BJ (cell line): ENCODE data around the gene ENTPD2. TPM values are rescaled to one million over a fixed set of nuclear protein-coding genes. Genes with fewer than 3 reads are reported as not detected.
"Not testable (repeated sequence)": the region's sequence is repeated elsewhere in the genome, so short reads cannot be mapped to it uniquely, and the experiment has no call there.

ENCODE experiments used
- CTCF ChIA-PET: fragments of 350-600 bp; formaldehyde crosslinking; extraction: SDS; loops from one replicate; lab custom pipeline; 2021; ENCODE audit warnings: antibody characterized with exemption, inconsistent platforms; lab: Yijun Ruan, JAX
- POLR2A ChIA-PET: fragments of 300-600 bp; sonication (Branson Sonifier 250); formaldehyde crosslinking; extraction: SDS; loops from one replicate; lab custom pipeline; 2021; ENCODE audit warnings: antibody characterized with exemption; lab: Charles Lee
- DNase-seq: peaks from one replicate; pipeline ENCODE4 v3.0.0-alpha.2; 2011; ENCODE audit warnings: low read depth
- H3K27me3 ChIP-seq: 2 replicates; pipeline ENCODE4 v1.6.0; 2011; ENCODE audit warnings: low read length; ENCODE audit not compliant: control insufficient read depth, insufficient read depth
- H3K36me3 ChIP-seq: 2 replicates; pipeline ENCODE4 v1.5.1; 2011; ENCODE audit warnings: low read length; ENCODE audit not compliant: control insufficient read depth, insufficient read depth
- H3K4me3 ChIP-seq: 2 replicates; pipeline ENCODE4 v1.5.1; 2011; ENCODE audit warnings: low read depth, mild to moderate bottlenecking, control low read depth, low read length
- polyA plus RNA-seq: library from polyadenylated mRNA; depleted of rRNA; stranded (reverse); fragments of >200 nt; gene quantifications from 2 replicates; pipeline ENCODE4 v1.2.3, GENCODE V29; 2011
- TF ChIP-seq, protein P1 (sequence below): IDR thresholded peaks from 2 replicates; pipeline ENCODE4 v1.5.1; 2011; ENCODE audit warnings: low read depth, mild to moderate bottlenecking, control low read depth, inconsistent platforms, low read length, moderate library complexity; ENCODE audit not compliant: insufficient read depth

The ENTPD2 gene
- polyA plus RNA-seq, 1 experiment = not detected

DNA sequence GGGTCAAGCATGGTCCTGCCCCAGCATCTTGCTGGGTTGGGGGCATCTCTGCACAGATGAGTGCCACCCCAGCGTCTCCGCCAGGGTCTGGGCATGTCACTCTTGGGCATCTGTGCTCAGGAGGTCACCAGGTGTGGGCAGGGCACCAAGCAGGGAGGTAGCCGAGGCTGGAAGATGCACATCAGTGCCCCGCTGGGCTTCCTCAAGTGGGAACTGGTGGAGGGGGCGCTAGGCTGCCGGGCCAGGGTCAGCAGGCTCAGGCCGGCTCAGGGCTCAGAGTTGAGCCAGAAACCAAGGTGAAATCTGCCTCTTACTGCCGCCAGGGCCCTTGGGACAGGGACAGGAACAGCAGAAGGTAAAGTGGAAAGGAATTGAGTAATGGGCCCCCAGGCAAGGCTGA lies 17.9 kb downstream of the ENTPD2 start:
- H3K4me3 ChIP-seq = no peak overlapping the region

GRCh38 chr9:137035507-137035834 lies 18.4 kb downstream of the ENTPD2 start:
- TF ChIP-seq, protein P1, sequence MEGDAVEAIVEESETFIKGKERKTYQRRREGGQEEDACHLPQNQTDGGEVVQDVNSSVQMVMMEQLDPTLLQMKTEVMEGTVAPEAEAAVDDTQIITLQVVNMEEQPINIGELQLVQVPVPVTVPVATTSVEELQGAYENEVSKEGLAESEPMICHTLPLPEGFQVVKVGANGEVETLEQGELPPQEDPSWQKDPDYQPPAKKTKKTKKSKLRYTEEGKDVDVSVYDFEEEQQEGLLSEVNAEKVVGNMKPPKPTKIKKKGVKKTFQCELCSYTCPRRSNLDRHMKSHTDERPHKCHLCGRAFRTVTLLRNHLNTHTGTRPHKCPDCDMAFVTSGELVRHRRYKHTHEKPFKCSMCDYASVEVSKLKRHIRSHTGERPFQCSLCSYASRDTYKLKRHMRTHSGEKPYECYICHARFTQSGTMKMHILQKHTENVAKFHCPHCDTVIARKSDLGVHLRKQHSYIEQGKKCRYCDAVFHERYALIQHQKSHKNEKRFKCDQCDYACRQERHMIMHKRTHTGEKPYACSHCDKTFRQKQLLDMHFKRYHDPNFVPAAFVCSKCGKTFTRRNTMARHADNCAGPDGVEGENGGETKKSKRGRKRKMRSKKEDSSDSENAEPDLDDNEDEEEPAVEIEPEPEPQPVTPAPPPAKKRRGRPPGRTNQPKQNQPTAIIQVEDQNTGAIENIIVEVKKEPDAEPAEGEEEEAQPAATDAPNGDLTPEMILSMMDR = no peak
- no peaks in the 10 kb centered on the region for H3K27me3 ChIP-seq
- no peak overlapping the region for H3K4me3 ChIP-seq
- POLR2A ChIA-PET = no interaction called here
- DNase-seq = no peak
- H3K36me3 ChIP-seq = peaks cover 16% of the 10 kb centered on the region
- CTCF ChIA-PET = interaction anchor here (0.7 to 8.2 kb wide), 42 partner anchors 9 to 548 kb away, joined by 3 to 118 read pairs (median 6); partner anchors contain the start of genes ABCA2, AJM1, C8G and CLIC3

More for the DNA sequence above, 17.9 kb downstream of the ENTPD2 start:
- Histone ChIP-seq H3K36me3 (peaks cover 17% of the 10 kb centered on the region), H3K27me3 (no peaks in the 10 kb centered on the region)
- no peak for DNase-seq
- TF ChIP-seq, protein P1 = no peak
- CTCF ChIA-PET = interaction anchor here (0.7 to 8.2 kb wide), 27 partner anchors 8 to 270 kb away, joined by 3 to 118 read pairs (median 6); partner anchors contain the start of genes ABCA2, AJM1, C8G and CLIC3
- POLR2A ChIA-PET = no interaction called here

- POLR2A ChIA-PET = no interaction called here
Measured at GRCh38 chr9:137034709-137035506, 19.0 kb downstream of the ENTPD2 start.

GRCh38 chr9:137034039-137034708 lies 19.7 kb downstream of the ENTPD2 start:
- no peak overlapping the region for H3K4me3 ChIP-seq
- no peak for DNase-seq
- TF ChIP-seq, protein P1 = no peak
- no peaks in the 10 kb centered on the region for H3K27me3 ChIP-seq
- ChIA-PET CTCF (interaction anchor here (0.6 to 8.2 kb wide), 35 partner anchors 10 to 547 kb away, joined by 3 to 118 read pairs (median 6); partner anchors contain the start of genes ABCA2, AJM1, C8G and CLIC3), POLR2A (no interaction called here)
- H3K36me3 ChIP-seq = peaks cover 8% of the 10 kb centered on the region

More at GRCh38 chr9:137034709-137035506, 19.0 kb downstream of the ENTPD2 start:
- CTCF ChIA-PET = interaction anchor here (0.6 to 8.2 kb wide), 52 partner anchors 9 to 547 kb away, joined by 3 to 118 read pairs (median 4); partner anchors contain the start of genes ABCA2, AJM1, C8G and CLIC3
- H3K4me3 ChIP-seq = no peak overlapping the region
- TF ChIP-seq, protein P1 = peak; percentile 95
- H3K36me3 ChIP-seq = peaks cover 13% of the 10 kb centered on the region
- no peak for DNase-seq
- H3K27me3 ChIP-seq = no peaks in the 10 kb centered on the region

DNA sequence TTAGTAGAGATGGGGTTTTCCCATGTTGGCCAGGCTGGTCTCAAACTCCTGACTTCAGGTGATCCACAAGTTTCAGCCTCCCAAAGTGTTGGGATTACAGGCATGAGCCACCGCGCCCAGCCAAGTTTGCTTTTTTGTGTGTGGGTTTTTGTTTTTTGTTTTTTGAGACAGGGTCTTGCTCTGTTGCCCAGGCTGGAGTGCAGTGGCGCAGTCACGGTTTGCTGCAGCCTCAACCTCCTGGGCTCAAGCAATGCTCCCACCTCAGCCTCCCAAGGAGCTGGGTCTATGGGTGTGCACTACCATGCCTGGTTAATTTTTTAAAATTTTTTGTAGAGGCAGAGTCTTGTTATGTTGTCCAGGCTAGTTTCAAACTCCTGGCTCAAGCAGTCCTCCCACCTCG lies 20.4 kb downstream of the ENTPD2 start:
- H3K36me3 ChIP-seq, H3K4me3 ChIP-seq, H3K27me3 ChIP-seq, POLR2A ChIA-PET, DNase-seq: not testable (repeated sequence)
- CTCF ChIA-PET = interaction anchor here (2.1 to 8.2 kb wide), 4 partner anchors 11 to 87 kb away, joined by 8 to 118 read pairs (median 20); partner anchors contain the start of gene C8G
